Hepatocyte (in vitro differentiated cells): ENCODE results near the gene CASKIN2.

Experiments used
- CTCF ChIP-seq: fragments of 200-600 bp; sonication (generic); IDR thresholded peaks from 2 replicates; pipeline ENCODE4 v1.5.1; 2016; ENCODE audit warnings: antibody characterized with exemption, mild to moderate bottlenecking; ENCODE audit not compliant: poor library complexity
- EZH2 ChIP-seq: fragments of 200-600 bp; sonication (generic); IDR thresholded peaks from 2 replicates; pipeline ENCODE4 v1.6.1; 2016; ENCODE audit warnings: antibody characterized with exemption, mild to moderate bottlenecking, borderline replicate concordance
- EZH2phosphoT487 ChIP-seq: fragments of 200-600 bp; sonication (generic); IDR thresholded peaks from one replicate; pipeline ENCODE4 v1.6.1; 2018; ENCODE audit warnings: antibody characterized with exemption, mild to moderate bottlenecking, low read depth, moderate library complexity; ENCODE audit not compliant: unreplicated experiment, severe bottlenecking

- TF ChIP-seq CTCF (no peak), EZH2 (no peak), EZH2phosphoT487 (no peak)
These were observed 28.9 kb upstream of the CASKIN2 start for GRCh38 chr17:75544250-75544649.
